Chondrocyte (in vitro differentiated cells): Measurements from ENCODE around the gene KIF1A. TPM values are rescaled to one million over a fixed set of nuclear protein-coding genes. Genes with fewer than 3 reads are reported as not detected.

Experiments used
- DNase-seq: peaks from one replicate; pipeline ENCODE4 v3.0.0; 2021; ENCODE audit warnings: mixed read lengths, low spot score
- H3K27ac Mint-ChIP-seq: one replicate; pipeline ENCODE4 v1.8.0; 2021; ENCODE audit warnings: mild to moderate bottlenecking, moderate library complexity, mixed read lengths; ENCODE audit not compliant: unreplicated experiment
- H3K27me3 Mint-ChIP-seq: 2 replicates; pipeline ENCODE4 v1.8.0; 2021; ENCODE audit warnings: low read depth, mixed read lengths
- H3K36me3 Mint-ChIP-seq: 2 replicates; pipeline ENCODE4 v1.8.0; 2021; ENCODE audit warnings: low read depth, mixed read lengths
- H3K4me1 Mint-ChIP-seq: 2 replicates; pipeline ENCODE4 v1.8.0; 2021; ENCODE audit warnings: low read depth, mild to moderate bottlenecking, mixed read lengths
- H3K4me3 Mint-ChIP-seq: one replicate; pipeline ENCODE4 v1.8.0; 2021; ENCODE audit warnings: mild to moderate bottlenecking, moderate library complexity, mixed read lengths; ENCODE audit not compliant: unreplicated experiment
- H3K9me3 Mint-ChIP-seq: 2 replicates; pipeline ENCODE4 v1.8.0; 2021; ENCODE audit warnings: low read depth, mixed read lengths
- CTCF ChIP-seq: fragments of 200-600 bp; sonication (generic); IDR thresholded peaks from 2 replicates; pipeline ENCODE4 v1.5.0; 2021; ENCODE audit warnings: antibody characterized with exemption, mild to moderate bottlenecking, moderate library complexity
- total RNA-seq: library from RNA; stranded (reverse); gene quantifications from 3 replicates; pipeline ENCODE4 v1.2.1, GENCODE V29; 2021

The KIF1A gene
- total RNA-seq, 1 donor from 2014 or later, result 60.0 TPM

- no peak for TF ChIP-seq CTCF
- H3K4me1 Mint-ChIP-seq, result no peaks in the 10 kb centered on the region
- no peak overlapping the region for H3K27ac Mint-ChIP-seq
- H3K9me3 Mint-ChIP-seq, result no peaks in the 10 kb centered on the region
- peaks cover 4% of the 10 kb centered on the region for H3K27me3 Mint-ChIP-seq
- no peak overlapping the region for H3K4me3 Mint-ChIP-seq
- no peak for DNase-seq
- peaks cover 6% of the 10 kb centered on the region for H3K36me3 Mint-ChIP-seq
These were observed 25.8 kb downstream of the KIF1A start for GRCh38 chr2:240794178-240794721.

GRCh38 chr2:240793313-240794177 is 26.5 kb downstream of the KIF1A start:
- Mint-ChIP-seq H3K27me3 (peaks cover 4% of the 10 kb centered on the region), H3K4me1 (no peaks in the 10 kb centered on the region), H3K9me3 (no peaks in the 10 kb centered on the region), H3K36me3 (peaks cover 6% of the 10 kb centered on the region), H3K27ac (no peak overlapping the region), H3K4me3 (no peak overlapping the region)
- no peak for DNase-seq
- TF ChIP-seq CTCF, result no peak

GRCh38 chr2:240792629-240793312 is 27.2 kb downstream of the KIF1A start:
- no peak overlapping the region for H3K4me3 Mint-ChIP-seq
- H3K27ac Mint-ChIP-seq, result no peak overlapping the region
- DNase-seq, result no peak
- H3K27me3 Mint-ChIP-seq, result peaks cover 2% of the 10 kb centered on the region
- no peak for TF ChIP-seq CTCF
- no peaks in the 10 kb centered on the region for H3K9me3 Mint-ChIP-seq
- H3K36me3 Mint-ChIP-seq, result peaks cover 8% of the 10 kb centered on the region
- H3K4me1 Mint-ChIP-seq, result no peaks in the 10 kb centered on the region

GRCh38 chr2:240791821-240792628 is 28.0 kb downstream of the KIF1A start:
- H3K27ac Mint-ChIP-seq, result no peak overlapping the region
- no peak overlapping the region for H3K4me3 Mint-ChIP-seq
- H3K9me3 Mint-ChIP-seq, result no peaks in the 10 kb centered on the region
- no peaks in the 10 kb centered on the region for H3K4me1 Mint-ChIP-seq
- no peak for TF ChIP-seq CTCF
- peaks cover 2% of the 10 kb centered on the region for H3K27me3 Mint-ChIP-seq
- H3K36me3 Mint-ChIP-seq, result peaks cover 8% of the 10 kb centered on the region
- DNase-seq, result no peak
